ENCODE data around the gene AGPAT4.
A peak's percentile ranks its signal among the peaks of the same experiment; 100 is the strongest.
"Not testable (repeated sequence)": the region's sequence is repeated elsewhere in the genome, so short reads cannot be mapped to it uniquely, and the experiment has no call there.

AGPAT4 gene

DNA sequence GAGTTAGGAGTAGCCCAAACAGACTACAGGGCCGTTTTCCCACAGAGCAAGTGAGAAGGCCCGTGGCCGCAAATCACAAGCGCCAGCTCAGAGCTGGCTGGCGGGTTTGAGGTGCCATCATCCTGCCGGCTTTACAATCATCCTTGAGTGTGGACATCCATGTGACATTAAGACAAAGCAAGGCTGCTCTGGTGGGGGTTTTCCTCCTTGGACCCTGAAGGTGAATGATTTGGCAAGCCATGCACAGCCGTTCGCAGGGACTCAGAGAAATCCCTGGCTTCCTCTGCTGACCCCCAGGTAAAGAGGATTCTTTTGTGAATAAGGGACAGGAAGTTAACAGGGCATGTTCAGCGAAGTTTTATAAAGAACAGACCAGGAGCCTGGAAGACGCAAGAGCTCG, 137.2 kb downstream of the AGPAT4 start:
- no peak for DNase-seq

DNA sequence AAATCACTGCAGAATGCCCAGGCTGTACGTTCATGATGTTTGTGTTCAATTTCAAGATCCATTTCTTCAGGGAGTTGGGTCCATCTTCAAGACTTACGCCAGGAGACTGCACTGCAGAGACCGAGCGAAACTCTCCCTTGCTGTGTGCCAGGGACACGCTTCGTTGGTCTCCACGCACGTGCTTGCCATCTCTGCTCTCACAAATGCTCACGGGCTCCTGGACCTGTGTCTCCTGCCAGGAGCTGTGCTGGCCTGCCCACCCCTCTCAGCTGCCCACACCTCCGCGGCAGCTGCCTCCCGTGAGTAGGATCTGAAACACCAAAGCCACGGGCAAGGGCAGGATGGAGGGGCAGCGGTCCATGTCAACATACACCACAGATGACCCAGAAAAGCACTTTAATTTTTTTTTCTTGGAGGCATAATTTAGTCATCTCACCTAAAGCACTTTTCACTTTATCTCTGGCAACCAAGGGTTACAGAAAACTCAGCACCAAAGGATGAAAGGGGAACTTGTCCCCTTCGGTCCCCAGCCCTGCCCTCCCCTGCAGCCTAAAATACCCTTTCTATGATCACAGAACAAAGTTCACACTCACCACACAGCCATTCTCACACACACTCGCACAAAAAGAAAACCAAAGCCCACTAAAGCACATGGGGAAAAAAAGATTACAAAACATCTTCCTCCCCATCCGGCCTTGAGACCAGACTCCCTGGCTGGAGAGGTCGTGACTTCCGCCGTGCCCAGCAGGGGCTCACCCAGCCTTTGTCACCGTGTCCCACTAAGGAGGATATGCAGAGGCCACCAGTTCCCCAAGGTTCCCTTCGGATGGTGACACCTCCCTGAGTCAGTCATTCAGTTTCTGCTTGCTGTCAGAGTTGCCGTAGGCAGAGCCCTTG, 137.9 kb downstream of the AGPAT4 start:
- DNase-seq = no peak

DNA sequence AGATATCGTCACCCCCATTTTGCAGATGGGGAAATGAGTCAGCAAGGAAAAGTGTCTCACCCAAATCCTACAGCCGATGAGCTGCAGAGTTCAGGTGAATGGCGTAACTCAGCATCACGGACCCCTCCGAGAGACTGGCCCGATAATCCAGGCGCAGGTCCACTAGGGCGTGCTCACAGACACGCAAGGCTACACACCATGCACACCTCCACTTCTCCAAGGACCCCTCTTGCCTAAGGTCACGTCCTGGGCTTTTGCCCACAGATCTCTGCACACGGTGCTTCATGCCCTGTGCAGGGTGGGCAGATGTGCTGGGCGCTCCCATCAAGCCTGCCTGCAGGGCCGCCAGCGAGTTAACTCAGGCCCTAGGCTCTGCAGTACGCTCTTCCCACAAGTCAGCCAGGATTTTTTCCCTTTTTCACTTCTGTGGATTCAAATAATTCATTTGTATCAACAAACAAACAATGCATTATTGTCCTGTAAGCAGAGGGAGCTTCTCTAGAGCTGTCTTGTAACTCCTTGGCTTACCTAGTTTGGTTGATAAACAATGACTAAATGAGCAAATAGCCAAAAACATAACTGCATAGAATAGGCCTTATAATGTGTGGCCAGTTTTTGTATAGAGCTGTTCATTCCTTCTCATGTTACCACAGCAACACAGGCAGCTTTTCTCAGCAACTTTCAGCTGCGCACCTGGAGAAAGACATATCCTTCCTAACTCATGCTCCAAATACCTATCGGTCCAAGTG, 139.1 kb downstream of the AGPAT4 start:
- no peak for DNase-seq

DNA sequence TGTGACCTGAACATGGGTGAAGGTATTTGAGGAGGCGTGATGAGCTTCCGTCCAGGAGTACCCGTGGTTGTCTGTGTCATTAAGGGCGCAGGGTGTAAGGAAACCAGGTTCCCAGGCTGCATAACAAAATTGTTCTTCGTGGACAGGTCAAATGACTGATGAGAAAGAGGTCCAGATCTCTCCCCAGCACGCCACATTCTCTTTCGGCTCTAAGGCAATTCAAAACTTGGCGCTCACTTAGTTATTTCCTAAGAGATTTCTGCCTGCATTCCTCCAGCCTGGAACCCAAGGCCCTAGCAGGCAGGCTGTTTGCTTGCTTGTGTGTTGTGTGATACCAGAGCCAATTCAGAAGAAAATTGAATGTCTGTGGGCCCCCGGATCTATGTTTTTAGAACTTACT, 139.9 kb downstream of the AGPAT4 start:
- no peak for DNase-seq

DNA sequence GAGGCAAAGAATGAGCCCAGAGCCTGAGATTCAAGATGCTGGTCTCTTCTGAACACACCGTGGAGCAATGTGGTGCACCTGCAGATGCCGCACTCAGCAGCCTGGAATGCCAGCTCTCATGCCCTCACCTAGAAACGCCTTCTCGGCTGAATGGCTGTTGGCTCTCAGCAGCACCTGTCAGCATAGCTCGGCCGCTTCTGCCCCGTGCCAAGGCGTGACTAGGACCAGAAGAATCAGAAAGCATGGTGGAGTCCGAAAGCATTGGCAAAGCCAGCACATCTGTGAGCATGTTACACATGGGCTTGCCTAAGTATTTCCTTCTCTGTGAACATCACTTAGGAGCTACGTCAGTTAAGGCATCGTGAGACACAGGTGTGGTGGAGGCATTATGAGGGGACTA, 141.5 kb downstream of the AGPAT4 start:
- DNase-seq = no peak

DNA sequence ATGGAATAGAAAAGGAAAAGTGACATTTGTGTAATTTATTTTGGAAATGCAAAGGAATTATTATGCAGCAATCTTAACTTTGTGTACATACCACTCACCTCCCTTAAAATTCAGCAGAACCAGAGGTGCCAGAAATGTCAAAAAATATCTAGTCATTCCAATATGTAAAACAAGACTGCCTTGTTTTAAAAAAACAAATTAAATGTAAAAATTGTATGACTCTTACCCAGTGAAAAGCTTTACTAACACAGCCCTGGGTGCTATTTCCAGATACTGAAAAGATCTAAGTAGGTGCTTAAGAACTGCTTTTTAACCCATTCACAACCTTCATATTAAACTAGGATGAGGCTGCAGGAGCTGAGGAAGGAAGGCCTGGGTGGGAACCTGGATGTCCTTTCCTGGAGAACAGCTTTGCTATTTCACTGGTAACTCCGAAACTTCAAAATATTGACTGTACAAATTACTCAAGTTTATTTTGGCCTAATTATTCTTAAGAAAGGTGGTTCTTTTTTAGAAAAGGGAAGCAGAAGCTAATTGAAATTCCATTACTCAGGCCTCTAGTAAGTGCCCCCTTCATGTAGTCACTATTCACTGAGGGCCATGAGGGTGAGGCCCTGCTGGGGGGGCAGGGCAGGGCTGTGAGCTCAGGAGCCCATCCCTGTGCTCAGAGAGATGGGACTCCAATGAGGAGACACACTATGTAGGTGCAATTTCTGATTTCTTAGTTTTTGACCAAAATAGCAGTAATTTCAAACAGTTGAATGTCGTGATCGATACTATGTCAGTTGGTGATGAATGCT, 142.7 kb downstream of the AGPAT4 start:
- DNase-seq = no peak

DNA sequence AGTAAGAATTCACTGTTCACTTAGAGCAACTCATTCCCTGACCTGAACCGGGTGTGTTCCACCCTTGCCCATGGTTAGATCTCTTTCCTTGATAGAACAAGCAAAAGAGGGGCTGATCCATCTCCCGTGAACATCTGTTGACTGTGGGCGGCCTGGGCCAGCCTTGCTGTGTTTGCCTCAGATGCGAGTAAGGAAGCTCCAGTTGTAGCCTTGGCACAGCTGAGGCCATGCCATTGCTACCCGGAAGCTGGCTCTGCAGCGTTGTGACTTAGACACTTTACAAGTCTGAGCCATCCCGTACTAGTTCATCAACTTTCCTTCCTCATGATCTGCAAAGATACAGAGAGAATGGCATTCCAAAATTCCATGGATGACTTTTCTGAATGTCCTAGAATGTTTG, 143.3 kb downstream of the AGPAT4 start:
- DNase-seq = no peak

DNA sequence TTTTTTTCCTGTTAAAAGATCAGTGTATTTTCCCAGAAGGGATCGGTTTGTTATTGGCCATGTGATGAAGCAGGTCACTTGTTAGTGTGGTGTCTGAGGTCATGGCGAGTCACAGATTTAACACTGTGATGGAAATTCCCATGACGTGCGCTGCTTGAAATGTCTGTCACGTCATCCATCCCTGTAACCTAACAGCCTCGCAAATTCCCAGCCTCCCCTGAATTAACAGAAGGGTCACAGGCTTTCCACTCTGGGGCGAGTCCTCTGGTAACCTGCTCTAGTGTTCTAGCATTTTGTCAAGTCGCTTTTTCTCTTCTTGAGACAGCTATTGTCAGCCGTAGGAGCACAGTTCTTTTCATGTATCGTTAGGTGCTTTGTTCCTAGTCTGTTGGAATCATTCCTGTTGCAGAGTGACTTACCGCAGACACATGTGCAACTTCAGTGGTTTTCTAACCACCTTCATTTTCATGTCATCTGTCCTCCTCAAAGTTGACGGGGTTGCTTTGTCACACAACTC, 145.1 kb downstream of the AGPAT4 start:
- peak; percentile 16 to 23 for DNase-seq

DNA sequence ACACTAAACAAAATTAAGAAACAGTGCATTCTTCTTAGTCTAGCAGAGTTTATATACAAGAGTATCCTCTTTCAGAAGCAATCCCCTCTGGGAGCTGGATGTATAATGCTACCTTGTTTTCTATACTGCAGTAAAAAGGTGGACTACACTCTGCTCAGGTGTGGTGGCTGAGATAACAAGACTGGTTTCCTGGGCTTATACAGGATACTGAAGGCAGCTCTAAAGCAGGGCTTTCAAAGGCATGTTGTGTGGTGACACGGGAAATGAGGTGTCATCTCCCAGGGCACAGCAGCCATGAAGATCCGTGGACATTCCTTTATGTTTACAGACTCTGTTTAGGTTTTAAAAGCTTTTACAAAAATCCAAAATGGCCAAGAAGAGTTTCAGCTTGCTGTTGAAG, 145.6 kb downstream of the AGPAT4 start:
- DNase-seq = no peak

DNA sequence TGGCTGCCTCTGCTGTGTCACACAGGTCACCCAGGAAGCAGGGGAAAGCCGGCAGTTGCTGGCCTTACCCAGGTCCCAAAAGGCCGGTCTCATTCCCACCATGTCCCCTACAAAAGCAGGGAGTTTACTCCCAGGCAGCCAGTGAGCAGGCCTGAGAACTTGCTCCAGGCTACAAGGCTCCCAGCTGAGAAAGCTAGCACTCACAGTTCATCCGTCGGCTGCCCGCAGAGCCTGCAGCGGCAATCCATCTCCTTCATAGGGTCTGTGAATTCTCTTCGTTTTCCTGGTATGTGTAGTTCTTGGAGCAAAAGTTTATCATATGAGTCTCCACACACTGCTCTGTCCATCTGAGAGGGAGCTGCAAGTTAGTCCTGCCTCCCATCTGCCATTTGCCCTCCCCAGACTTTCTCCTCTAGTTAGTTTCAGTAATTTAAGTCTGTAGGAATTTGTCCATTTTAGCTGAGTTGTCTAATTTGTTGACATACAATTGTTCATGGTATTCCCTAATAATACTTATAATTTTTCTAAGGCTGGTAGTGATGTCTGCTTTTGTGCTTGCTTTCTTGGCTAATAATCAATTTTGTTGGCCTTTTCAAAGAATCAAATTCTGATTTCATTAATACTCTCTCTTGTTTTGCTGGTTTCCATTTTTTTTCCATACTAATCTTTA, 146.7 kb downstream of the AGPAT4 start:
- DNase-seq = no peak

DNA sequence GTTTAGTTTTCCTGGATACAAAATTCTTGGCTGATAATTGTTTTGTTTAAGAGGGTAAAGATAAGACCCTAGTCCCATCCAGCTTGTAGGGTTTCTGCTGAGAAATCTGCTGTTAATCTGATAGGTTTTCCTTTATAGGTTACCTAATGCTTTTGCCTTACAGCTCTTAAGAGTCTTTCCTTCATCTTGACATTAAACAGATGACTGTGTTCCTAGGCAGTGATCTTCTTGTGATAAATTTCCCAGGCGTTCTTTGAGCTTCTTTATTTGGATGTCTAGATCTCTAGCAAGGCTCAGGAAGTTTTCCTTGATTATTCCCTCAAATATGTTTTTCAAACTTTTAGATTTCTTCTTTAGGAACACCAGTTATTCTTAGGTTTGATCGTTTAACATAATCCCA, 148.3 kb downstream of the AGPAT4 start:
- no peak for DNase-seq

DNA sequence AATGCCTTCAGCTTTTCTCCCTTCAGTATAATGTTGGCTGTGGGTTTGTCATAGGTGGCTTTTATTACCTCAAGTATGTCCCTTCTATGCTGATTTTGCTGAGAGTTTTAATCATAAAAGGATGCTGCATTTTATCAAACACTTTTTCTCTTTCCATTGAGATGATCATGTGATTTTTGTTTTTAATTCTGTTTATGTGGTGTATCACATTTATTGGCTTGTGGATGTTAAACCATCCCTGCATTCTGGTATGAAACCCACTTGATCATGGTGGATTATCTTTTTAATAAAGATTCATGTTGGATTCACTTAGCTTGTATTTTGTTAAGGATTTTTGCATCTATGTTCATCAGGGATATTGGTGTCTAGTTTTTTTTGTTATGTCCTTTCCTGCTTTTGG, 150.5 kb downstream of the AGPAT4 start:
- not testable (repeated sequence) for DNase-seq

DNA sequence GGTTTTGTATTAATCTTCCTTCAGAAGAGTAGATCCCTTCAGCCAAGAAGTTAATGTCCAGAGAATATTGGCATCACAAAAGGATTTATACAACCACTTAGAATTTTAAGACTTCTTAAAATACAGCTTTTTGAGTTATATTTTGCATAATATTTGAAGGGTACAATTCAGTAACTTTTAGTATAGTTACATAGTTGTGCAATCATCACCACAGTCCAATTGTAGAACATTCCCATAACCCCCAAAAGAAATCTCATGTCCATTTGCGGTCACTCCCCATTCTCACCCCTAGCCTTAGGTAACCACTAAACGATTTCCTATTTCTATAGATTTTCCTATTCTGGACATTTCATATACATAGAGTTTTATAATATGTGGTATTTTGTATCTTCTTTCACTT, 155.9 kb downstream of the AGPAT4 start:
- DNase-seq = no peak

DNA sequence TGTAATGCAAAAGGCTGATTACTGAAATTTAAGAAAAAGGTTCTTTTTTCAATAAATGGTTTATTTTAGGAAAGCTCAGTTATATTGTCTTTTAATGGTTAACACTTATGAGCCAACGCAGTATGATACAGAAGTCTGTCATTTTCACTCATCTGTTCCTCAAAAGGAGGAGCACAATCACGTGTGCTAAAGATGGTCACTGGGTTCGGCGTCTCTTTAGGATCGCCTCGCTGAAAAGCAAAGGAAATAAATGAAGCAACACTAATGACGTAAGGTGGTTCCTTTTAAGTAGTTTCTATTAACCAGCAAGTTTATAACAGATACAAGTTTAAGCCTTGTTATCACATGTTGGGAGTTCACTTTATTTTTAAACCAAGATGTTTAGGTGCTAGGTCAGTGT, 156.6 kb downstream of the AGPAT4 start:
- no peak for DNase-seq

DNA sequence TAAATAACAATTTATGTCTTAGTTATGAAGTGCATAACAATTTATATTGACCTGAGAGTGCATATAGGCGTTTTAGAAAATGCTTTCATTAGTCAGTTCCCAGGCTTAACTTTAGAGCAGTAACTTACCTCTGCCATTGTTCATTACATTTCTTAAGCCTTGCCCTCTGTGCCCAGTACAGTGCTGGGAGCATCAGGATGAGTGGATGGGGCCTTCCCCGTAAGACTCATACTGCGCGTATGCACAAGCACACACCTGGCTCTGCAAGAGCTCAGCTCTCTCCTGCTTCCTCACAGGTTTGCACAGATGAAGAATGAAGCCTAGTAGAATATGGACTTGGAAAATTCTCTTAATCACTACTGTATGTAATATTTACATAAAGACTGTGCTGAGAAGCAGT, 157.3 kb downstream of the AGPAT4 start:
- DNase-seq = no peak

DNA sequence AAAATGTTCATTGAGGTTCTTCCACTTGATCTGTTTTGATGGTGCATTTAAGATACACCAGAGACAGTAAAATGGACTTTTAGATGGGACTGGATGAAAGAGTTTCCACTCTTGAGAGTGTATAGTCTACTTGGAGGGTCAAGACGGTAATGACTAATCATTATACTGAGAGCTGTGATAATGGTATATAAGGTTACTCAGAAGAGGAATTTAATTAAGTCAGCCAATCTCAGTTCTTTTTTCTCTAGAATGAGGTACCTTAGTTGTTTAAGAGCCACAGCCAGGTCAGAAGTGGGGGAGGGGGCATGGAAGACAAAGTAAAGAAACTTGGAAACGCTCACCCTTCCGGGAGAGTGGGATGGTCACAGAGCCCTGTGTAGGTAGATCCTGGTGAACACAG, 158.4 kb downstream of the AGPAT4 start:
- no peak for DNase-seq

DNA sequence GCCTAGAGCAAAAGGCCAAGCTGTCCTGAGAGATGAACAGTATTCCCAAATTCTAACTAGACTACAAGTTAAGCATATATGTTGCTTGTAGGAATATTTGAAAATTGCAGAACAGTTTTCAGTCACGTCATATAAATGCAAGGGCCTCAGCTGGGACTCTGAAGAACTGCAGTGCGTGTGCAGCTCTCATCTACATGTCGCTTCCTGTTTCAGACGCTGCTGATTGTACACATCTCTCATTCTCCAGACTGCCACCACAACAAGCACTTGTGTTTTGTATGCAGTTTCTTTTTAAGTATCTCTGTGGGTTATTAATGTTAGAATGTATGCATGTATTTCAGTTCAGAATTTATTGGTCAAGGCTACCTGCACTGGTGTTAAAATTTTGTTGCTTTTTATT, 162.6 kb downstream of the AGPAT4 start:
- no peak for DNase-seq

DNA sequence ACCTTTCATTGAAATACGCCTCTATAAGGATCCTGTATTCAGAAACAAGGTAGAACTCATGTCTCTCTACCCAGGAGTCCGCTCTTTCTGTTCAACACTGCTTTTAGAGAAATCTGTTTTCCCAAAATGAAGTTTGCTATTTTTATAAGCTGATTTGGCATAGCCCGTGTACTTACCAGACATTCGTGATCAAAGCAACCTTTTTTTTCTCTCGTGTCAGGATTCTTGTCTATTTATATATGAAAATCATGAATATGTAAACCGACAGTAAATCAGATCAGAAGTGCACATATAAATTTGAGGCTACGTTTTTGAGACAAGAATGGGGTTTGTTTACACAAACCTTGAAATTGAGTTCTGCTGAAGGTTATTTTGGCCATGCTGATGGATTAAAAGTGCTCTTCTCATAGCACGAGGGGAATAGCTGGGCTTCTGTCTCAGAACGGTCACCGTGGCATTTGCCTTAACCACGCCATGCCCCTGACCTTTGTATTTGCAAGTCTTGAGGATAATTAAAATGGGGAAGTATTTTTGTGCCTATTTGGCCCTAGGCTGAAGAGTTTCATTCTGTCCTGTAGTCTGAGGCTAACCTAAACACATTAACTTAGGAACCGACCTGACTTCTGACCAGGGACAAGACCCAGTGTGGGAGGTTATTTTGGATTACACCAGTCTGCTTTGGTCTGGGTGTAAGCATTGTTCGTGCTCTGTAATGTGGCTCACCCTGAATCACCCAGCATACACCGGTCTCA, 163.7 kb downstream of the AGPAT4 start:
- no peak for DNase-seq

DNA sequence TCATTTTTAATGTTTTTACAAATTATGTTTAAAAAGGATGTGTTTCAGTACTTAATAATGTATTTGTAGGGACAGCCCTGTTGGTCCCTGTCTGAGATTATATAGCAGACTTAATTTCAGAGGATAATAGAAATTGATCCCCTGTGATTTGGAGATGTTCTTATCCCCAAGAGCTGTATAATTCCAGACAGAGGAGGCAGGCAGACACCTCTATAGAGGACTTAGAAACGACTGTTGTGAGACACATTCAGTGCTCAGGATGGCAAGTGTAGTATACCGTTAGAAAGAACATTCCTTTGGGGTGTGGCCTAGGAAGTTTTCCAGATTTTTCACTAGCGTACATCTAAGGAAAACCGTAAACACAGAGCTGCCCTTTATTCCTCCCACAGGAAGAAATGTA, 164.5 kb downstream of the AGPAT4 start:
- DNase-seq = no peak

DNA sequence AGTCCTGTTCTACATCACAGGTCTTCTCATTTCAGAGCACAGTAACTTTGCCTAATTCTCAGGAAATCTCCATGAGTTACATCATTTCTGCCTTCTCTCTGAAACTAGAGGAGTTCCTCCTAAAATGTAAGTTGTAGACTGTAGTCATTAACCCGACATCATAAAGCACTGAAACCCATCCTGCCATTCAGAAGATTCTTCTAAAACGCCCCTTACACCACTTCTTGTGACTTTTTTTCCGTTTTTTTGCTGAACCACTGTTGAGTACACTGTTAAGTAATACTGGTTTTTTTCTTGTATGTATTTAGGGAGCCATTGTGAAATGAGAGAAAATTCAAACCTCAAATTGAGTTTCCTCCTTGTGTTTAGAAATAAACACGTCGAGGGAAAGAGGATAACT, 164.9 kb downstream of the AGPAT4 start:
- no peak for DNase-seq

DNA sequence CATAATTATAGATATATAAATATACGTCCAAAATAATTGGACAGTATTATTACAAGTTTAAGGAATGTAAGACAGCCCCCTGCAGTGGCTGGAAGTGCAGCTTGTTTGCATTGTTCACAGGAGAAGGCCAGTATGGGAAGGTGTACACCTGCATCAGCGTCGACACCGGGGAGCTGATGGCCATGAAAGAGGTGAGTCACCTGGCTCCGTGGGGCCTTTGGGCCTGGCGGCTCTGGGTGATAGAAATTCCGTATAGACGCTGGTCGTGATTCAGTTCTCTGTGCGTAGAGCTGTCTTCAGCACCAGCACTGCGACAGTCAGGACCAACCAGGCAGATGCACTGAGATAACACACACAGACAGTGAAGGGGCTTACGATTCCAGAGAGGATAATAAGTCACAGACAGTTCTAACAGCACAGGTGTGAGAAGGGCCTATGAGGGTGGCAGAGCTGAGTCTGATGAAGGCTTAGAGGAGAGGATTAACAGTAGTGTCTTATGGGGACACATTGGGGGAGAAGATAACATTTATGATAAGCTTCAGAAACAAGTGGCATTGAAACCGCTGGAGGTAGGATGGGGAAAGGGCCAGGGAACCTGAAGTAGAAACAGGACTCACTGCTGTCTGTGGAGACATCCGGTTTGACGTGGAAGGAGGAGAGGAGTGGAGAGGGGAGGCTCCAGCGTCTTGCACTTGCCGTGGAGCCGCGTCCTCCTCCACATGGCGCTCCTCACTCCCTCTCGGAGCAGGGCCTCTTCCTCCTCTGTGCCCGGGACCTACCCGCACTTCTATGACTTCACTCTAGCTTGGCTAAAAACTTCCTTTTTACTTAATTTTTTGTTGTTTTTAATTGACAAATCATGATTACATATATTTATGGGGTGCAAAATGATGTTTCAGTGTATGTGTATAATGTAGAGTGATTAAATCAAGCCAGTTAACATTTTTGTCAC, 165.8 kb downstream of the AGPAT4 start:
- no peak for DNase-seq

Measured in activated CD4-positive, alpha-beta T cell treated with anti-CD3 and anti-CD28 coated beads, Interleukin-2, amount 50 U/mL, for 4 hours (primary cell).